Esophagus muscularis mucosa (tissue), 4 donors: ENCODE results near the gene AIG1. TPM values are rescaled to one million over a fixed set of nuclear protein-coding genes. Genes with fewer than 3 reads are reported as not detected.

Source experiments
- DNase-seq: peaks from one replicate; pipeline ENCODE4 v3.0.0-alpha.2; 2017; ENCODE audit errors: extremely low spot score
- H3K27ac ChIP-seq, 4 donors: fragments of 200-600 bp; sonication (generic); replicated peaks in 1 of 4; 1 replicate in 3 of 4; 2 replicates in 1 of 4; pipeline ENCODE4 v1.5.1; 2016 to 2019; ENCODE audit warnings: mild to moderate bottlenecking in 1 of 4
- H3K27me3 ChIP-seq, 4 donors: fragments of 200-600 bp; sonication (generic); one replicate each; pipeline versions ENCODE4 v1.5.1 to v1.6.0; 2016 to 2019
- H3K36me3 ChIP-seq, 4 donors: fragments of 200-600 bp; sonication (generic); one replicate each; pipeline ENCODE4 v1.5.1; 2016 to 2019
- H3K4me1 ChIP-seq, 4 donors: fragments of 200-600 bp; sonication (generic); one replicate each; pipeline ENCODE4 v1.5.1; 2016 to 2019
- H3K4me3 ChIP-seq, 4 donors: fragments of 200-600 bp; sonication (generic); 1 replicate in 2 of 4; 2 replicates in 2 of 4; pipeline ENCODE4 v1.5.1; 2016 to 2019; ENCODE audit warnings: mild to moderate bottlenecking in 4 of 4, moderate library complexity in 1 of 4
- H3K9me3 ChIP-seq, 4 donors: fragments of 200-600 bp; sonication (generic); 1 replicate in 3 of 4; 2 replicates in 1 of 4; pipeline ENCODE4 v1.5.1; 2016 to 2019
- EP300 ChIP-seq: sonication (generic); formaldehyde crosslinking; IDR thresholded peaks from one replicate; pipeline ENCODE4 v1.6.1; 2017; ENCODE audit warnings: antibody characterized with exemption
- POLR2A ChIP-seq: fragments of 450-650 bp; IDR thresholded peaks from one replicate; pipeline ENCODE4 v1.6.1; 2017; ENCODE audit warnings: antibody characterized with exemption, moderate library complexity, mild to moderate bottlenecking, low read depth
- POLR2AphosphoS5 ChIP-seq, 2 donors: sonication (generic); formaldehyde crosslinking; IDR thresholded peaks; one replicate each; pipeline ENCODE4 v1.6.1; 2017; ENCODE audit warnings: antibody characterized with exemption in 2 of 2
- WGBS: methylation state at CpG from one replicate; pipeline ENCODE4 v1.1.5; 2018; 5-methylcytosine and 5-hydroxymethylcytosine counted together
- intact Hi-C: fragments of 100-400 bp; cut with DNase I; formaldehyde crosslinking; loops from one replicate; pipeline ENCODE4 v1.15.1; 2023
- total RNA-seq, 4 donors: library from RNA; depleted of rRNA; stranded (reverse); fragments of >200 nt; gene quantifications; one replicate each; pipeline versions ENCODE4 v1.1.0 to v1.2.1, GENCODE V29; 2016
- TF ChIP-seq, protein P1 (sequence below), 3 experiments: fragments of 200-600 bp in 2 of 3; fragments of 450-650 bp in 1 of 3; sonication (generic) in 2 of 3; IDR thresholded peaks; one replicate each; pipeline ENCODE4 v1.5.1; 2017 to 2019; ENCODE audit warnings: antibody characterized with exemption in 3 of 3, mild to moderate bottlenecking in 2 of 3, moderate library complexity in 1 of 3

AIG1 gene
- total RNA-seq, 4 donors from 2014 or later = 21.0 to 26.3 (median 23.4) TPM

DNA sequence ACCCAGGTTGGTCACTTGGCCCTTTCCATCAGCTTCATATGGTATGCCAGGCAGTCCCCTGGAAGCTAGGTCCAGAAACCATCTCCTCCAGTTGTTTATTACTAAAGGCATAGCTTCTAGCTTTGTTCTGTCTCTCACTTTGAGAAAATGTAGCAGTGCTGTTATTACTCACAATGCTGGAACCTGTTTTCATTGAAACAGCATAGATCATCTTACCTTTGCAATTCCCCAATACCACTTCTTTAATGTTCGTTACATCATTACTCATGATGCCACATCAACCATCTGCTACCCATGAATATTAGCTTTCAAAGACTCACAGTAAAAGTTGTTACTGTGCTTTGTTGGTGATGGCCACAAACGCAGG lies 301.5 kb downstream of the AIG1 start:
- Histone ChIP-seq H3K9me3 (no peaks in the 10 kb centered on the region), H3K27ac (no peak overlapping the region), H3K27me3 (no peaks in the 10 kb centered on the region), H3K4me1 (peaks cover 0 to 4% (median 0%) of the 10 kb centered on the region in 4 donors), H3K36me3 (no peaks in the 10 kb centered on the region), H3K4me3 (no peak overlapping the region)
- no peak for DNase-seq
- no peak for TF ChIP-seq EP300
- TF ChIP-seq, protein P1, sequence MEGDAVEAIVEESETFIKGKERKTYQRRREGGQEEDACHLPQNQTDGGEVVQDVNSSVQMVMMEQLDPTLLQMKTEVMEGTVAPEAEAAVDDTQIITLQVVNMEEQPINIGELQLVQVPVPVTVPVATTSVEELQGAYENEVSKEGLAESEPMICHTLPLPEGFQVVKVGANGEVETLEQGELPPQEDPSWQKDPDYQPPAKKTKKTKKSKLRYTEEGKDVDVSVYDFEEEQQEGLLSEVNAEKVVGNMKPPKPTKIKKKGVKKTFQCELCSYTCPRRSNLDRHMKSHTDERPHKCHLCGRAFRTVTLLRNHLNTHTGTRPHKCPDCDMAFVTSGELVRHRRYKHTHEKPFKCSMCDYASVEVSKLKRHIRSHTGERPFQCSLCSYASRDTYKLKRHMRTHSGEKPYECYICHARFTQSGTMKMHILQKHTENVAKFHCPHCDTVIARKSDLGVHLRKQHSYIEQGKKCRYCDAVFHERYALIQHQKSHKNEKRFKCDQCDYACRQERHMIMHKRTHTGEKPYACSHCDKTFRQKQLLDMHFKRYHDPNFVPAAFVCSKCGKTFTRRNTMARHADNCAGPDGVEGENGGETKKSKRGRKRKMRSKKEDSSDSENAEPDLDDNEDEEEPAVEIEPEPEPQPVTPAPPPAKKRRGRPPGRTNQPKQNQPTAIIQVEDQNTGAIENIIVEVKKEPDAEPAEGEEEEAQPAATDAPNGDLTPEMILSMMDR (IDR thresholded peaks at IDR 0.05) = no peak
- no peak for TF ChIP-seq POLR2A
- no peak for TF ChIP-seq POLR2AphosphoS5 (IDR thresholded peaks at IDR 0.05)
- intact Hi-C loops = no loop called here
- WGBS = 81% methylated on average over 2 of the region's 2 CpGs

DNA sequence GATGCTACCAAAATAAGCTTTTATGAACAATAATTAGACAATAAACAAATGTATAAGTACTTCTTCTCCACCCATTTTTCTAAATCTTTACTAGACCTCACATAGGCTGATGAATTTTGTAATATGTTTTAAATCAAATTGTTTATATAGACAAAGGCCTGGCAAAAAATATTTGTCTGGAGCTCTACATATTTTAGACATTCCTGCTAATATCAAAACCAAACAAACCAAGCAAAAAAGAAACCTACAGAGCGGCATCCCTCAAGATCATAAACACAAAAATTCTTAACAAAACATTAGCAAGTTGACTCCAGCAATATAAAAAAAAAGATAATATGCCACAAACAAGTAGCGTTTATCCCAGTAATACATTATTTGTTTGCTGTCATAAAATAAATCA lies 302.6 kb downstream of the AIG1 start:
- TF ChIP-seq, protein P1 (IDR thresholded peaks at IDR 0.05) = no peak
- TF ChIP-seq POLR2A (no peak), EP300 (no peak), POLR2AphosphoS5 (IDR thresholded peaks at IDR 0.05) (no peak)
- Histone ChIP-seq H3K4me3 (no peak overlapping the region), H3K27ac (no peak overlapping the region), H3K36me3 (no peaks in the 10 kb centered on the region), H3K27me3 (no peaks in the 10 kb centered on the region), H3K9me3 (no peaks in the 10 kb centered on the region), H3K4me1 (peaks cover 0 to 4% (median 0%) of the 10 kb centered on the region in 4 donors)
- intact Hi-C loops = no loop called here
- WGBS = 94% methylated on average over 2 of the region's 2 CpGs
- DNase-seq = no peak

DNA sequence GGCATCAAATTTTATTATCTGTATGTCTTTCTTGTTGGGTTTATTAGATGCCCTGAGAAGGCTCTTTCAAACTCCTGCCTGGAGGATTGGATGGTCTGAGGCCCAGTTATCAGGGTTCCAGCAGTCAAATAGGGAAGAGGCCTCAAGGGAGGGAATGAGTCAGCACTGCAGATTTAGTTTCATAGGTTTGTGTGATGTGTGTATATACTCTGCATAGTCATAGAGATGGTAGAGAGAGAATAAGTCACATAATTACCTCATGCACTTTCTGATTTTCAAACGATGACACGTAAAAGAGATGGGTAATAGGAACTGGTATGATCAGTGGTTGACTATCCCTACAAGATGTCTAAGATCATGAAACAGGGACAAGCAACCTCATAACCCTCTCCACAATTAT lies 307.7 kb downstream of the AIG1 start:
- Histone ChIP-seq H3K4me1 (no peaks in the 10 kb centered on the region), H3K4me3 (no peak overlapping the region), H3K27ac (no peak overlapping the region), H3K27me3 (no peaks in the 10 kb centered on the region), H3K9me3 (no peaks in the 10 kb centered on the region), H3K36me3 (no peaks in the 10 kb centered on the region)
- TF ChIP-seq POLR2AphosphoS5 (IDR thresholded peaks at IDR 0.05) (no peak), POLR2A (no peak), EP300 (no peak)
- TF ChIP-seq, protein P1 (IDR thresholded peaks at IDR 0.05) = no peak
- DNase-seq = no peak
- 94% methylated on average over 2 of the region's 2 CpGs for WGBS
- intact Hi-C loops = no loop called here

DNA sequence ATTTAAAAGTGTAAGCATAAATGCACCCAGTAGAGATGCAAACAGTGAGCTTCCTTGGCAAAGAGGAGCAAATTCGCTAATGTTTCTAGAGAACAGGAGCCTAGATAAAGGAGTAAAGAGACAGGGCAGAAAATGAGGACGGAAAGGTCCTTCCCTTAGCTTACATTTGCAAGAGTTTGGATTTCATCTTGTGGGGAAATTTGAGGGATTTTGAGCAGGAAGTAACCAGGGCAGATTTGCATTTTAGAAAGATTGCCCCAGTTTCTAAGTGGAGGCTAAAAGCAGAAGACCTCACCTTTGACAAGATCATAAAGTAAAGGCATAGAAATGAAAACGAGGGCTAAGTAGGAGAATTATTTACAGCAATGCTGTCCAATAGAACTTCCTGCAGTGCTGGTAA lies 309.3 kb downstream of the AIG1 start:
- no peaks in the 10 kb centered on the region for H3K36me3 ChIP-seq
- no peaks in the 10 kb centered on the region for H3K4me1 ChIP-seq
- no peaks in the 10 kb centered on the region for H3K27me3 ChIP-seq
- H3K4me3 ChIP-seq = no peak overlapping the region
- WGBS = 71% methylated on average over 3 of the region's 3 CpGs
- H3K9me3 ChIP-seq = no peaks in the 10 kb centered on the region
- DNase-seq = no peak
- intact Hi-C loops = no loop called here
- no peak overlapping the region for H3K27ac ChIP-seq
- no peak for TF ChIP-seq POLR2A
- no peak for TF ChIP-seq EP300
- TF ChIP-seq POLR2AphosphoS5 (IDR thresholded peaks at IDR 0.05) = no peak
- TF ChIP-seq, protein P1 (IDR thresholded peaks at IDR 0.05) = no peak

DNA sequence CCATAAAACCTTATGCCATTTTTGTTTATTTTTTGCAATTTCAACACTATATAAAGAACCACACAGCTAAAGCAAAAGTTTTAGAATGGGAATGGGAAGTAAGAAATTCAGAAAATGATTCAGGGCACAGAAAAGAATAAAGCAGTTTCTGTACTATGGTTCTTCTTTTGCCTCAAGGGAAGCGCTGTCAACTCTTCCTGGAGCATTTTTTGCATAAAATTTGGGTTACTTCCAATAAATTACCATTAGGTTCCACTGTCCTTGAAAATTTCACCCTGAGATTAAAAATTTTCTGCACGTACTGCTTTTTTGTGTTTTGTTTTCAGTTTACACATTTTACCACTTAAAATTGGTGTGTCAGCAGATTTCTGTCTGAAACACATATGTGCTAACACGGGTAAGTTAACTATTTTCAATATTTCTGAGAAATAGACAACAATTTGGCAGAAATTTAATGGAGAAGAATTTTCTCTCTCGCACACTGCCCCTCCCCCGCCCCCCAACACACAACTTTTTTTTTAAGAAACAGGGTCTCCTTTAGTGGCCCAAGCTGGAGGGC lies 310.2 kb downstream of the AIG1 start:
- 76% methylated on average over 5 of the region's 5 CpGs for WGBS
- Histone ChIP-seq H3K4me3 (no peak overlapping the region), H3K27ac (no peak overlapping the region), H3K36me3 (no peaks in the 10 kb centered on the region), H3K27me3 (no peaks in the 10 kb centered on the region), H3K9me3 (no peaks in the 10 kb centered on the region), H3K4me1 (no peaks in the 10 kb centered on the region)
- intact Hi-C loops = no loop called here
- no peak for DNase-seq
- TF ChIP-seq POLR2AphosphoS5 (IDR thresholded peaks at IDR 0.05) = no peak
- no peak for TF ChIP-seq EP300
- no peak for TF ChIP-seq POLR2A
- TF ChIP-seq, protein P1 (IDR thresholded peaks at IDR 0.05) = no peak
